ENCODE data around the gene KCNMB3.

Gene KCNMB3

DNA sequence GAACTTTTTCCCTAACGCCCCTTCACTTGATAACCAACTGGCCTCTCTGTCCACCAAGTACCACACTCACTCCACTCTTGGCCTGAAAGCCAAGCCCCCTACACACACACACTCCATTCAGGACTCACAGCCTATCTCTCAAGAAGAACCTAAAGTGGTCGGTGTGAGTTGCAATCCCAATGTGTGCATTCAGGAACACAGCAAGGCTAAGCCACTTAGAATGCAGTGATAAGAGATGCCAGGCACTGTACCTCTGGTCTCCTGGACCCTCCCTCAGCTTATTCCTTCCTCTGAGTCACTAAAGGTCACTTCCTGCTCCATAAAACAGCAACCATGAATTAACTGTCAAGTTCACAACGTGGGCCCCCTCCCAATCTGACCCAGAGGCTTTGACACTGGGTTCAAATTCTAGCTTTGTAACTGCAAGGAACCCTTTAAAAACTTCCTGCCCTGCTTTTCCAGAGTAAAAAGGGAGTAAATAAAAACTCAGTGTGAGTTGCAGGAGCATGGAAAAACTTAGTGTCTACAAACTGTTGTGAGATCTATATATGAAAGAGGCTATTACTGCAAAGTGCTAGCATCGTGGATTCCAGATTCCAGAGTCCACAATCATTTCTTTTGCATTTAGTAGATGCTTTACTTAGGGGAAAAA lies 17.6 kb upstream of the KCNMB3 start:
- no peak for TF ChIP-seq SPI1 (IDR thresholded peaks at IDR 0.05; ENCODE audit: borderline replicate concordance, low read depth)
- TF ChIP-seq, protein P1, sequence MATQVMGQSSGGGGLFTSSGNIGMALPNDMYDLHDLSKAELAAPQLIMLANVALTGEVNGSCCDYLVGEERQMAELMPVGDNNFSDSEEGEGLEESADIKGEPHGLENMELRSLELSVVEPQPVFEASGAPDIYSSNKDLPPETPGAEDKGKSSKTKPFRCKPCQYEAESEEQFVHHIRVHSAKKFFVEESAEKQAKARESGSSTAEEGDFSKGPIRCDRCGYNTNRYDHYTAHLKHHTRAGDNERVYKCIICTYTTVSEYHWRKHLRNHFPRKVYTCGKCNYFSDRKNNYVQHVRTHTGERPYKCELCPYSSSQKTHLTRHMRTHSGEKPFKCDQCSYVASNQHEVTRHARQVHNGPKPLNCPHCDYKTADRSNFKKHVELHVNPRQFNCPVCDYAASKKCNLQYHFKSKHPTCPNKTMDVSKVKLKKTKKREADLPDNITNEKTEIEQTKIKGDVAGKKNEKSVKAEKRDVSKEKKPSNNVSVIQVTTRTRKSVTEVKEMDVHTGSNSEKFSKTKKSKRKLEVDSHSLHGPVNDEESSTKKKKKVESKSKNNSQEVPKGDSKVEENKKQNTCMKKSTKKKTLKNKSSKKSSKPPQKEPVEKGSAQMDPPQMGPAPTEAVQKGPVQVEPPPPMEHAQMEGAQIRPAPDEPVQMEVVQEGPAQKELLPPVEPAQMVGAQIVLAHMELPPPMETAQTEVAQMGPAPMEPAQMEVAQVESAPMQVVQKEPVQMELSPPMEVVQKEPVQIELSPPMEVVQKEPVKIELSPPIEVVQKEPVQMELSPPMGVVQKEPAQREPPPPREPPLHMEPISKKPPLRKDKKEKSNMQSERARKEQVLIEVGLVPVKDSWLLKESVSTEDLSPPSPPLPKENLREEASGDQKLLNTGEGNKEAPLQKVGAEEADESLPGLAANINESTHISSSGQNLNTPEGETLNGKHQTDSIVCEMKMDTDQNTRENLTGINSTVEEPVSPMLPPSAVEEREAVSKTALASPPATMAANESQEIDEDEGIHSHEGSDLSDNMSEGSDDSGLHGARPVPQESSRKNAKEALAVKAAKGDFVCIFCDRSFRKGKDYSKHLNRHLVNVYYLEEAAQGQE (IDR thresholded peaks at IDR 0.05; ENCODE audit: insufficient replicate concordance, low read depth), result no peak
- TF ChIP-seq, protein P2, sequence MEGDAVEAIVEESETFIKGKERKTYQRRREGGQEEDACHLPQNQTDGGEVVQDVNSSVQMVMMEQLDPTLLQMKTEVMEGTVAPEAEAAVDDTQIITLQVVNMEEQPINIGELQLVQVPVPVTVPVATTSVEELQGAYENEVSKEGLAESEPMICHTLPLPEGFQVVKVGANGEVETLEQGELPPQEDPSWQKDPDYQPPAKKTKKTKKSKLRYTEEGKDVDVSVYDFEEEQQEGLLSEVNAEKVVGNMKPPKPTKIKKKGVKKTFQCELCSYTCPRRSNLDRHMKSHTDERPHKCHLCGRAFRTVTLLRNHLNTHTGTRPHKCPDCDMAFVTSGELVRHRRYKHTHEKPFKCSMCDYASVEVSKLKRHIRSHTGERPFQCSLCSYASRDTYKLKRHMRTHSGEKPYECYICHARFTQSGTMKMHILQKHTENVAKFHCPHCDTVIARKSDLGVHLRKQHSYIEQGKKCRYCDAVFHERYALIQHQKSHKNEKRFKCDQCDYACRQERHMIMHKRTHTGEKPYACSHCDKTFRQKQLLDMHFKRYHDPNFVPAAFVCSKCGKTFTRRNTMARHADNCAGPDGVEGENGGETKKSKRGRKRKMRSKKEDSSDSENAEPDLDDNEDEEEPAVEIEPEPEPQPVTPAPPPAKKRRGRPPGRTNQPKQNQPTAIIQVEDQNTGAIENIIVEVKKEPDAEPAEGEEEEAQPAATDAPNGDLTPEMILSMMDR (IDR thresholded peaks at IDR 0.05; ENCODE audit: insufficient read depth, low read length), result no peak
- TF ChIP-seq GABPA (IDR thresholded peaks at IDR 0.05; ENCODE audit: low read depth), result no peak
- no peak for TF ChIP-seq POLR2AphosphoS5 (IDR thresholded peaks at IDR 0.05; ENCODE audit: low read depth)
- Histone ChIP-seq H3K4me3 (replicated peaks; ENCODE audit: insufficient read depth, low read length) (no peak overlapping the region), H3K27me3 (ENCODE audit: insufficient read depth, poor library complexity, severe bottlenecking) (no peaks in the 10 kb centered on the region), H3K27ac (replicated peaks) (peak overlapping the region; percentile 35; the same call in 1 of the 2 replicates)
- no peak for DNase-seq (ENCODE audit: low read depth in 1 of 2, low spot score in 1 of 2)

DNA sequence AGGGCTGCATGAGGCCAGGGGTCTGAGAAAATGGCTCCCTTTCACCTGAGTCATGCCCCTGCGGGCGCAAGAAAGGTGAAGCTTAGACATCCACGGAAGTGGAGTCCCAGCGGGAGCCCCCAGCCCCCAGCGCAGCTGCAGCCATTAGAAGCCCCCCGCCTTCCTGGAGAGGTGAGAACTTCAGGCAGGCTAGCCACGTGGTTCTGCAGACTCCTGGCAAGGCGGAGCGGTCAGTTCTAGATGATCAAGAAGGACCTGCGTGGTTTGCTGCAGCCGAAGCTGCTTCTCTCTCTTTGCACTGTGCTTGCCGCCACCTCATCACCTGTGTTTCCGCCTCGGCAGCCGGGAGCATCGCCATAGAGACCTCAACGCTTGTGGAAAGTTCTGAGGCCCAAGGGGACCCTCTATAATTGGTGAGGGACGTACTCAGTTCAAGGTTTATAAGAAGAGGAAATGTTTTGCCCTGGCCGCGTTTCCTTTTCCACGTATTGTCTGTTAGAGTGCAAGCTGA lies 15.8 kb upstream of the KCNMB3 start:
- no peaks in the 10 kb centered on the region for H3K27me3 ChIP-seq (ENCODE audit: insufficient read depth, poor library complexity, severe bottlenecking)
- DNase-seq (ENCODE audit: low read depth in 1 of 2, low spot score in 1 of 2), result no peak
- TF ChIP-seq SPI1 (IDR thresholded peaks at IDR 0.05; ENCODE audit: borderline replicate concordance, low read depth) (no peak), GABPA (IDR thresholded peaks at IDR 0.05; ENCODE audit: low read depth) (no peak), POLR2AphosphoS5 (IDR thresholded peaks at IDR 0.05; ENCODE audit: low read depth) (no peak)
- TF ChIP-seq, protein P2 (IDR thresholded peaks at IDR 0.05; ENCODE audit: insufficient read depth, low read length), result no peak
- TF ChIP-seq, protein P1 (IDR thresholded peaks at IDR 0.05; ENCODE audit: insufficient replicate concordance, low read depth), result no peak

DNA sequence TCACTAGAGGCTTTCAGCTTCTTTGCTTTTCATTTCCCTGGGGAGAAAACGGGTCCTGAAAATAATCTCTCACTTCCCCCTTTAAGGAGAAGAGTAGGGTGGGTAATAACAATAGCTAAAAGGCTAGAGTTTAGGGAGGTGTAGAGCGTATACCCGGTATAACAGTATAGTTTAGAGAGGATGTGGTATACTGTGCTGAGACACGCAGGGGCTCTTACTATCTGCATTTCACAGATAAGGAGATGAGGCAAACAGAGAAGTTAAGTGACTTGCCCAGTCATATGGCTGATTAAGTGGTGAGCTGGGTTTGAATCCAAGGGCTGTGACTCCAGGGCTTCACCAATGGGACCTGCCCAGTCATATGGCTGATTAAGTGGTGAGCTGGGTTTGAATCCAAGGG lies 15.0 kb upstream of the KCNMB3 start:
- TF ChIP-seq GABPA (IDR thresholded peaks at IDR 0.05; ENCODE audit: low read depth) (no peak), POLR2AphosphoS5 (IDR thresholded peaks at IDR 0.05; ENCODE audit: low read depth) (no peak), SPI1 (IDR thresholded peaks at IDR 0.05; ENCODE audit: borderline replicate concordance, low read depth) (no peak)
- TF ChIP-seq, protein P1 (IDR thresholded peaks at IDR 0.05; ENCODE audit: insufficient replicate concordance, low read depth), result no peak
- TF ChIP-seq, protein P2 (IDR thresholded peaks at IDR 0.05; ENCODE audit: insufficient read depth, low read length), result no peak
- DNase-seq (ENCODE audit: low read depth in 1 of 2, low spot score in 1 of 2), result no peak
- no peak overlapping the region for H3K4me3 ChIP-seq (replicated peaks; ENCODE audit: insufficient read depth, low read length)
- no peak overlapping the region for H3K27ac ChIP-seq (replicated peaks)
- no peaks in the 10 kb centered on the region for H3K27me3 ChIP-seq (ENCODE audit: insufficient read depth, poor library complexity, severe bottlenecking)

More for the DNA sequence above, 15.8 kb upstream of the KCNMB3 start:
- Histone ChIP-seq H3K27ac (replicated peaks) (no peak overlapping the region), H3K4me3 (replicated peaks; ENCODE audit: insufficient read depth, low read length) (no peak overlapping the region)

Data from HL-60 (cell line).